ENCODE data around the gene SHLD2.
"Not testable (repeated sequence)": the region's sequence is repeated elsewhere in the genome, so short reads cannot be mapped to it uniquely, and the experiment has no call there.

GRCh38 chr10:87177587-87177986 lies 82.6 kb downstream of the SHLD2 start:
- TF ChIP-seq ZFP3 (CRISPR knock-in tag; IDR thresholded peaks at IDR 0.05); TCF4 (CRISPR knock-in tag; IDR thresholded peaks at IDR 0.05; ENCODE audit: borderline replicate concordance); CREB5 (CRISPR knock-in tag; IDR thresholded peaks at IDR 0.05; ENCODE audit: low read depth); ISL1 (CRISPR knock-in tag; IDR thresholded peaks at IDR 0.05); ESRRG (CRISPR knock-in tag; IDR thresholded peaks at IDR 0.05); ARNTL (CRISPR knock-in tag; IDR thresholded peaks at IDR 0.05; ENCODE audit: borderline replicate concordance, low read depth); BACH2 (CRISPR knock-in tag; IDR thresholded peaks at IDR 0.05; ENCODE audit: borderline replicate concordance); ZFP30 (CRISPR knock-in tag; IDR thresholded peaks at IDR 0.05): not testable (repeated sequence)
- TF ChIP-seq, protein P1, sequence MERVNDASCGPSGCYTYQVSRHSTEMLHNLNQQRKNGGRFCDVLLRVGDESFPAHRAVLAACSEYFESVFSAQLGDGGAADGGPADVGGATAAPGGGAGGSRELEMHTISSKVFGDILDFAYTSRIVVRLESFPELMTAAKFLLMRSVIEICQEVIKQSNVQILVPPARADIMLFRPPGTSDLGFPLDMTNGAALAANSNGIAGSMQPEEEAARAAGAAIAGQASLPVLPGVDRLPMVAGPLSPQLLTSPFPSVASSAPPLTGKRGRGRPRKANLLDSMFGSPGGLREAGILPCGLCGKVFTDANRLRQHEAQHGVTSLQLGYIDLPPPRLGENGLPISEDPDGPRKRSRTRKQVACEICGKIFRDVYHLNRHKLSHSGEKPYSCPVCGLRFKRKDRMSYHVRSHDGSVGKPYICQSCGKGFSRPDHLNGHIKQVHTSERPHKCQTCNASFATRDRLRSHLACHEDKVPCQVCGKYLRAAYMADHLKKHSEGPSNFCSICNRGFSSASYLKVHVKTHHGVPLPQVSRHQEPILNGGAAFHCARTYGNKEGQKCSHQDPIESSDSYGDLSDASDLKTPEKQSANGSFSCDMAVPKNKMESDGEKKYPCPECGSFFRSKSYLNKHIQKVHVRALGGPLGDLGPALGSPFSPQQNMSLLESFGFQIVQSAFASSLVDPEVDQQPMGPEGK (CRISPR knock-in tag; IDR thresholded peaks at IDR 0.05; ENCODE audit: borderline replicate concordance): not testable (repeated sequence)

Data from SK-N-SH treated with all-trans-retinoic acid at 6 μM for 48 hours (cell line).